ENCODE results near the gene GRK5.

GRCh38 chr10:119174109-119174508 is 33.3 kb upstream of the GRK5 start:
- TF ChIP-seq EZH2 (IDR thresholded peaks at IDR 0.05), result no peak
- no peak for TF ChIP-seq POLR2AphosphoS5 (IDR thresholded peaks at IDR 0.05; ENCODE audit: borderline replicate concordance, low read depth, low read length)
